HG03378 (cell line): ENCODE data around the gene ASB10.

Experiments
- ATAC-seq: cut with Tn5 transposase; IDR thresholded peaks from one replicate; pipeline ENCODE4 v1.9.1; 2021; ENCODE audit warnings: mild to moderate bottlenecking, moderate library complexity; ENCODE audit not compliant: unreplicated experiment

ASB10 gene

GRCh38 chr7:151189038-151189437 lies 2.0 kb upstream of the ASB10 start:
- no peak for ATAC-seq

GRCh38 chr7:151188252-151188542 lies 1.1 kb upstream of the ASB10 start:
- no peak for ATAC-seq

- ATAC-seq: no peak
Observed at GRCh38 chr7:151187409-151188251, 580 bp upstream of the ASB10 start.

GRCh38 chr7:151185762-151186639 lies 1.0 kb downstream of the ASB10 start:
- ATAC-seq: no peak

GRCh38 chr7:151181011-151181431 lies 6.0 kb downstream of the ASB10 start:
- ATAC-seq: no peak

GRCh38 chr7:151179946-151180345 lies 7.1 kb downstream of the ASB10 start:
- ATAC-seq: no peak

GRCh38 chr7:151179287-151179860 lies 7.7 kb downstream of the ASB10 start:
- ATAC-seq: no peak

GRCh38 chr7:151178831-151179230 lies 8.2 kb downstream of the ASB10 start:
- no peak for ATAC-seq

GRCh38 chr7:151178236-151178635 lies 8.8 kb downstream of the ASB10 start:
- ATAC-seq: no peak

GRCh38 chr7:151177310-151177709 lies 9.7 kb downstream of the ASB10 start:
- no peak for ATAC-seq

- ATAC-seq: no peak
Observed at GRCh38 chr7:151176401-151176800, 10.6 kb downstream of the ASB10 start.

- no peak for ATAC-seq
Observed at GRCh38 chr7:151175793-151176311, 11.2 kb downstream of the ASB10 start.

GRCh38 chr7:151175047-151175792 lies 11.8 kb downstream of the ASB10 start:
- ATAC-seq: no peak

GRCh38 chr7:151174246-151175046 lies 12.6 kb downstream of the ASB10 start:
- no peak for ATAC-seq

- ATAC-seq: no peak
Observed at GRCh38 chr7:151173386-151174245, 13.4 kb downstream of the ASB10 start.

- ATAC-seq: no peak
Observed at GRCh38 chr7:151172273-151173141, 14.5 kb downstream of the ASB10 start.

- ATAC-seq: no peak
Observed at GRCh38 chr7:151168787-151169162, 18.3 kb downstream of the ASB10 start.
